Mucosa of stomach (tissue), 1 donor: ENCODE results near the gene LAMB3.

Source experiments
- H3K27me3 ChIP-seq: one replicate; pipeline ENCODE4 v1.7.0; 2013; ENCODE audit warnings: mild to moderate bottlenecking, low read length; ENCODE audit not compliant: control insufficient read depth, insufficient read depth
- H3K36me3 ChIP-seq: one replicate; pipeline ENCODE4 v1.7.0; 2013; ENCODE audit warnings: low read length; ENCODE audit not compliant: control insufficient read depth, insufficient read depth
- H3K4me1 ChIP-seq: one replicate; pipeline ENCODE4 v1.7.0; 2013; ENCODE audit warnings: mild to moderate bottlenecking, low read length; ENCODE audit not compliant: control insufficient read depth, insufficient read depth
- H3K4me3 ChIP-seq: one replicate; pipeline ENCODE4 v1.7.0; 2013; ENCODE audit warnings: low read length
- H3K9ac ChIP-seq: one replicate; pipeline ENCODE4 v1.7.0; 2013; ENCODE audit warnings: mild to moderate bottlenecking, low read length, moderate library complexity
- H3K9me3 ChIP-seq: one replicate; pipeline ENCODE4 v1.7.0; 2013; ENCODE audit warnings: mild to moderate bottlenecking, low read length, moderate library complexity; ENCODE audit not compliant: control insufficient read depth
- donor health status: Pancreatic carcinoma.

The LAMB3 gene

GRCh38 chr1:209657140-209657879 is 5.1 kb upstream of the LAMB3 start:
- H3K4me3 ChIP-seq = no peak overlapping the region
- H3K4me1 ChIP-seq = peaks cover 55% of the 10 kb centered on the region
- H3K9ac ChIP-seq = no peak overlapping the region

GRCh38 chr1:209655411-209656231 is 3.4 kb upstream of the LAMB3 start:
- no peaks in the 10 kb centered on the region for H3K36me3 ChIP-seq
- no peak overlapping the region for H3K4me3 ChIP-seq
- H3K9me3 ChIP-seq = no peaks in the 10 kb centered on the region
- peaks cover 63% of the 10 kb centered on the region for H3K4me1 ChIP-seq
- H3K27me3 ChIP-seq = no peaks in the 10 kb centered on the region
- H3K9ac ChIP-seq = no peak overlapping the region

More at GRCh38 chr1:209657140-209657879, 5.1 kb upstream of the LAMB3 start:
- no peaks in the 10 kb centered on the region for H3K36me3 ChIP-seq
- H3K27me3 ChIP-seq = no peaks in the 10 kb centered on the region
- H3K9me3 ChIP-seq = no peaks in the 10 kb centered on the region

- H3K9ac ChIP-seq = peak overlapping the region; percentile 68
- no peaks in the 10 kb centered on the region for H3K9me3 ChIP-seq
- H3K4me3 ChIP-seq = peak overlapping the region; percentile 5
- H3K27me3 ChIP-seq = no peaks in the 10 kb centered on the region
- no peaks in the 10 kb centered on the region for H3K36me3 ChIP-seq
- H3K4me1 ChIP-seq = peaks cover 78% of the 10 kb centered on the region
These were observed 1.7 kb upstream of the LAMB3 start for GRCh38 chr1:209653915-209654351.

- Histone ChIP-seq H3K9ac (peak overlapping the region; percentile 96), H3K4me3 (no peak overlapping the region), H3K27me3 (no peaks in the 10 kb centered on the region), H3K9me3 (no peaks in the 10 kb centered on the region), H3K36me3 (no peaks in the 10 kb centered on the region), H3K4me1 (peaks cover 87% of the 10 kb centered on the region)
These were observed 712 bp upstream of the LAMB3 start for GRCh38 chr1:209652873-209653401.

GRCh38 chr1:209651138-209651587 is 1.1 kb downstream of the LAMB3 start:
- Histone ChIP-seq H3K36me3 (no peaks in the 10 kb centered on the region), H3K9ac (peak overlapping the region; percentile 96), H3K4me3 (peak overlapping the region; percentile 62), H3K4me1 (peaks cover 74% of the 10 kb centered on the region), H3K9me3 (no peaks in the 10 kb centered on the region), H3K27me3 (no peaks in the 10 kb centered on the region)

- no peaks in the 10 kb centered on the region for H3K27me3 ChIP-seq
- H3K4me1 ChIP-seq = peaks cover 75% of the 10 kb centered on the region
These were observed 1.8 kb downstream of the LAMB3 start for GRCh38 chr1:209650454-209650853.

GRCh38 chr1:209648931-209649776 is 3.1 kb downstream of the LAMB3 start:
- H3K9ac ChIP-seq = peak overlapping the region; percentile 36
- no peaks in the 10 kb centered on the region for H3K27me3 ChIP-seq
- peak overlapping the region; percentile 62 for H3K4me3 ChIP-seq
- no peaks in the 10 kb centered on the region for H3K9me3 ChIP-seq
- peaks cover 62% of the 10 kb centered on the region for H3K4me1 ChIP-seq
- no peaks in the 10 kb centered on the region for H3K36me3 ChIP-seq

More at GRCh38 chr1:209650454-209650853, 1.8 kb downstream of the LAMB3 start:
- peak overlapping the region; percentile 62 for H3K4me3 ChIP-seq
- no peaks in the 10 kb centered on the region for H3K36me3 ChIP-seq
- H3K9ac ChIP-seq = peak overlapping the region; percentile 96
- H3K9me3 ChIP-seq = no peaks in the 10 kb centered on the region

- H3K9ac ChIP-seq = peak overlapping the region; percentile 23
- H3K4me1 ChIP-seq = peaks cover 62% of the 10 kb centered on the region
- H3K9me3 ChIP-seq = no peaks in the 10 kb centered on the region
- no peaks in the 10 kb centered on the region for H3K27me3 ChIP-seq
- H3K4me3 ChIP-seq = no peak overlapping the region
- H3K36me3 ChIP-seq = no peaks in the 10 kb centered on the region
These were observed 3.9 kb downstream of the LAMB3 start for GRCh38 chr1:209648346-209648745.

- Histone ChIP-seq H3K27me3 (no peaks in the 10 kb centered on the region), H3K4me1 (peaks cover 59% of the 10 kb centered on the region), H3K4me3 (no peak overlapping the region), H3K36me3 (no peaks in the 10 kb centered on the region), H3K9ac (no peak overlapping the region), H3K9me3 (no peaks in the 10 kb centered on the region)
These were observed 5.1 kb downstream of the LAMB3 start for GRCh38 chr1:209647156-209647555.

- no peaks in the 10 kb centered on the region for H3K27me3 ChIP-seq
- H3K9me3 ChIP-seq = no peaks in the 10 kb centered on the region
- H3K4me3 ChIP-seq = no peak overlapping the region
- H3K36me3 ChIP-seq = peaks cover 4% of the 10 kb centered on the region
- H3K4me1 ChIP-seq = peaks cover 63% of the 10 kb centered on the region
- no peak overlapping the region for H3K9ac ChIP-seq
These were observed 5.7 kb downstream of the LAMB3 start for GRCh38 chr1:209646558-209646957.

GRCh38 chr1:209645574-209646452 is 6.4 kb downstream of the LAMB3 start:
- Histone ChIP-seq H3K4me1 (peaks cover 60% of the 10 kb centered on the region), H3K4me3 (no peak overlapping the region), H3K36me3 (peaks cover 7% of the 10 kb centered on the region), H3K9ac (no peak overlapping the region), H3K9me3 (no peaks in the 10 kb centered on the region), H3K27me3 (no peaks in the 10 kb centered on the region)
